Measurements from ENCODE around the gene PIK3C2B.
A peak's percentile ranks its signal among the peaks of the same experiment; 100 is the strongest.

PIK3C2B gene

DNA sequence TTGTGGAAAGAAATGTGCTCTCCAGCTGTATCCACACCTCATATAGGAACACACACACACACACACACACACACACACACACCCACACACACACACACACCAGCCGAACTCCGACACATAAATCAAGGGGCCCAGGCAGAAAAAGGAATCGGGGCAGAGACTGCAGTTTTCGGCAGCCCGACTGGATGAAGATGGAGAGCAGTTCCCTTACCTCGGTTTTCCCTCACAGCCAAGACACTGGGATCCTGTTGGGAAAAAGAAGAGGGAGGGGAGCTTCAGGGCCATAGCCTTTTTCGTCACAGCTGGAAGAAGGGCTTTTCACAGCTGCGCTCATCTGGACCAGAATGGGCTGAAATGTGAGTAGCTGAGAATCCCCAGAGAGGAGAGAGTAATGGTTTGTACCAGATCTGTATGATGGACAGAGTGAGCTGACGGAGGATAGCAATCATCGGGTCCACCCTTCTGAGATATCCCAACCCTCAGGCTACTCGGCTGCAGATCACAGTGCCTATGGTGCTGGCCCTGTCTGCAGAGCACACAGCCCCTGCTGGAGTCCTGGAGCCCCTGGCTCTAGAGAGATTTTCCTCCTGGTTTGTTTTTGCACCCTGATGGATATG, 37.7 kb downstream of the PIK3C2B start:
- no peak for DNase-seq

DNA sequence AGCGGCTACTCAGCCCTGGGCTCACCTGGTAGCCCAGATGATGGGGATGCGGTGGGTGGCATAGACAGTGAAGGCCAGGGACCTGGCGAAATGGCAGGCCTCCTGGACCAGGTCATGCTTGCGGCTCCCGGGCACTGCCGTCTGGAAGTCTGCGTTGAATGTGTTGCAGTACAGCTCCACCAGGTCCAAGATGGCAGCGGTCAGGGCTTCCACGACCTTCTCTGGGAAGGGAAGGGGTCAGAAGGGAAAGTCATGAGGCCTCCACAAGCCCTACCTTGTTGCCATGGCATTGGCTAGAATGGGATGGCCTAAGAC, 38.8 kb downstream of the PIK3C2B start:
- DNase-seq: no peak

DNA sequence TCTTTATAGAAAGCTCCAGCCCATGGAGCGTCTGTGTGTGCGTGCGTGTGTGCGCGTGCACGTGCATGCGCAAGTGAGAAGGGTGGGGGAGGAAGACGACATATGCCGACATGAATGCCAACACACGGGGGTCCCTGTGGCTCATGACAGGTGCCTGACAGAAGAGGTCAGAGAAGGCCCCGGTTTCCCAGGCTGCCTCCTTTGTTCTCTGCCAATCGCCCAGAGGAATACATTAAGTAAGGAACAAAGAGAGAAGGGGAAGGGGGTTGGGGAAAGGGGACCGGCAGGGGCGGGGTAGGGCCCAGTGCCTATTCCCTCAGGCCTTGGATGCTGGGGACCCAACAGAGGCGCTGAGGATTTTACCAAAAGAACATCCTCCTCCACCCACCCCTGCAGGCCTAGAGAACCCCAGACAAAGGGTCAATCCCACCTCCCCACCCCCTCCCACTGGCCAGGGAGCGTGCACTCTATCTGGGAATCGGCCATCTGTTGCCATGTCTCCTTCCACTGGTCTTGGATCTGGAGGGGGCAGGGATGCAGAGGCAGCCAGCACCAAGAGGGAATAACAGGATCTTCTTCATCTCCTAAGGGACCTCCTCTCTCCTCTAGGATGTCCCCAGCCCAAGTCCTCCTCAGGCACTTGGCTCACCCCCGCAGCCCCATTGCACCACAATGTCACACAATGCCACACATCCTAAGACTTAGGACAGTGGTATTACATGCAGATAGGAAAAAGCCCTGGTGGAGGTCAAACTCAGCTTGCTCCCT, 39.4 kb downstream of the PIK3C2B start:
- DNase-seq: no peak

DNA sequence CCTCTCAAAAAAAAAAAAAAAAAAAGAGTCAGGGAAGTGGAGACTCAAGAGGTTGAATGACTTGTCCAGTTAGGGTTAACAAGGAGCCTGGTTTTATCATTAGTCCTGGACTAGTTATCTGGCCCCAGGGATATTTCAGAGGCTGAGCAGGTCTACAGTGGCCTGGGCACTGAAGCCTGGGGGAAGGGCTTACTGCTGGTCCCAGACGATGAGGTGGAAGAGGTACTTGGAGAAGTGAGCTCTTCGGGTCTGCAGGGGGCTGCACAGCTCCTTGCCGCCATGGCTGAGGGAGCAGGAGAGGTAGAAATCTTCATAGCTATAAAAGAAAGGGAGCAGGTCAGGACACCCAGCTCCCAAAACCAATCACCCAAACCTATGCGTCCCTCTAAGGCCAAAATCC, 40.1 kb downstream of the PIK3C2B start:
- DNase-seq: no peak

DNA sequence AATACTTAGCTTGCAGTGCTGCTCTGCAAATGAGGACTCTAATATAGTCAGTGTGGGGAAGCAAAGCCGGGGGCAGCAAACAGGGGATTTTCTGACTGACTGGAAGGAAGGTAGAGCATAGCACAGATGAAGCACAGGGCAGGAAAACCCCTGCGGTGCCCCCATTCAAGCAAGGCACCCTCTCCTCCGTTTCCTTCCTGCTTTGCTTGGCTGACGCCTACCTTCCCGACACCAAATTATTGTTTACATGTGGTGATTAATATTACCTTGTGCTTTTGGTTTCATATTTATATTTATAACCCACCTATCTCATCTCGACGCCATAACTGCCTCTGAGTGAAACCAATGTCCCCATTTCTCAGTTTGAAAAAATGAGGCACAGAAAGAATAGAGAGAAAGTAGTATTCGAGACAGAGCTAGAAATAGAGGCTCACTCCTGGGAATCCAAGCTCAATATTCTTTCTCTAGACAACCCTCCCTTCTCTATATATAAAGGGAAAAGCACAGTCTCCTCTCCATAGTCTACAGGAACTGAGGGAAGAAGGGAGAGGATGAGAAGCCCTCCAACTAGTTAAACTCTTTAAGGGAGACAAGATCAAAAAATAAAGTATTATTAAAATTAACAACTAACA, 41.3 kb downstream of the PIK3C2B start:
- no peak for DNase-seq

DNA sequence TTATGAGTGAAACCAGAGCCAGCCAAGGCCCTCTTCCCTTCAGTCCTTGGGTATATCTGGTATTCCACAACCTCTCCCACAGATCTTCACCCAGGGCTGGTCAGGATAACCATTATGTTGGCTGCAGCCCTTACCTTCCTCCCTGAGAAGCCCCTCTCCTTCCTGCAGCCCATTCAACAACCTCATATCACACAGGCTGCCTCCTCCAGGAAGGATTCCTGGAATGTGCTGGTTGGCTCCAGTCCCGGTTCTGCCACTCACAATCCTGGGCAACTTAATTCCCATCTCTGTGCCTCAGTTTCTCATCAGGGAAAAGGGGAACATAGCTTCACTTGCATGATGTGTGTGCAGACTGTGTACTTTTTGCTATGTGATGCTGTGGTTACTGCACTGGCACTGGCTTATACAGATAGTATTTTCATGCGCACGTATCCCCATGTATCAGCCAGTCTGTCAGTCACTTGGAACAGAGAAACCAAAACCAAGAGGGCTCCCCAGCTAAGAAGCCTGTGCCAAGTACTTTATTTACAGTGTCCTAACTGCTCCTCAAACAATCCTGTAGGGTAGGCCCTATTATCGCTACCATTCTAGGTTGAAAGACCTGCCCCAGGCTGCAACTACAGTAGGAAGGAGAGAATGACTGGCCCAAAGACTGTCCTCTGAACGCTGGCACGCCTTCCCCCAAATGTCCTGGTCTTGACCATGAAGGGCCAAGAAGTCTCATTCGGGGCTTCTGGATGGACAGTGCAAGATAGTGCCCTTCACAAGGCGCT, 43.1 kb downstream of the PIK3C2B start:
- DNase-seq: no peak

DNA sequence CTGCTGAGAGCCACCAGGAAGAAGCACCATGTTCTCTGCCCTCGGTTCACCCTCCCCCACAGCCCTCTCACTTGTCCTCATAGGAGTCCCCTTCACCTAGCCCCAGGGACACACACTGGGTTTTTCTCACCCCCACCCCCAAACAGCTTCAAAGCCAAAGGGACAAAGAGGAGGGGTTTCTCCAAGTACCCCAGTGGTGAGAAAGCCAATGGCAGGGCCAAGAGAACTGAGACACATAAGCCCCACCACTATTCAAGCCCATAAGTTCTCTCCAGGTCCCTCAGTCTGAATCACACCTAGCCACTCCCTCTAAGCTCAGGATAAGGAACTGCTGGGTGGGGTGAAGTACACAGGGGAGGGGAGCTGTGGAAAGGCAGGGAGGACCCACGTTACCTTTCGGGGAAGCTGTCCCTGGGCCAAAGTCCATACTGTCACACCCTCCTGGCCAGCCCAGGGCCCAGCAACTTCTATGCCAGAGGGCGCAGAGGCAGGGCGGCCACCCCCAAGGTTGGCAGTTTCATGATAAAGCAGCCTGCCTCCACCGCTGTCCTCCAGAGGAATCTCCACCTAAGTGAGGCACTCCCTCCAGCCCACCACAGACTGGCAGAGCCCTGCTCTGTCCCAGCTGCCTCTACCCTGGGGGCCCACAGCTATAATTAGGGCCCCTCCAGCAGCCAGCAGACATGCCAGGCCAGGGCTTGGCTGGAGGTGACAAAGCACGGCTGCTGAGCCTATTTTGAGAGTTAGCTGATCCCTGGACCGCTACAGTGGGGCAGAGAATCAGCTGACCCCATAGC, 43.9 kb downstream of the PIK3C2B start:
- DNase-seq: no peak

DNA sequence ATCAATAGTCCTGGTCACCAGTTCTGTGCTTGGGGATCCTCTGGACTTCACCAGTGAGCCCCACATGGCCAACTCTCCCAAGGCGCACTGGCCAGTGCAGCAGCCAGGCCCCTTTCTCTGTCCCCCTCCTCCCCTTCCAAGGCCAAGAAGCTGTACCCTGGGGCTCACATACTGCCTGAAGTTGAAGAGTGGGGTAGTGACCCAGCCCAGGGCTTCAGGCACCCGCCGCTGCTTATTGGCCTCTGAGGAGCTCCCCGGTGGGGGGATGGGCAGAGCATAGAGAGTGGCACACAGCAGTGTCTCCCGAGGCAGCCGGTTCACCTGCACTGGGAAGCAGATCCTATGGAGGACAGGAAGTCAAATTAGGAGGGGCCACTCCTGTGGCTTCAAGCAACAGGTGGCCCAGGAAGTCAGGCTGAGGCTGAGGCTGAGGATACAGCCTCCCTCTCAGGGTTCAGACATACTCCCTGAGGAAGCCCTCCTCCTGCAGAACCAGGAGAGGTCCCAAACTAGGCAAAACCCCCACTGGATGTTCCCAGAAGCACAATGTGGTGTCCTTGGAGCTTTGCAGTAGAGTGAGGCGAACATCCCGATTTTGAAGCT, 44.8 kb downstream of the PIK3C2B start:
- DNase-seq: no peak

DNA sequence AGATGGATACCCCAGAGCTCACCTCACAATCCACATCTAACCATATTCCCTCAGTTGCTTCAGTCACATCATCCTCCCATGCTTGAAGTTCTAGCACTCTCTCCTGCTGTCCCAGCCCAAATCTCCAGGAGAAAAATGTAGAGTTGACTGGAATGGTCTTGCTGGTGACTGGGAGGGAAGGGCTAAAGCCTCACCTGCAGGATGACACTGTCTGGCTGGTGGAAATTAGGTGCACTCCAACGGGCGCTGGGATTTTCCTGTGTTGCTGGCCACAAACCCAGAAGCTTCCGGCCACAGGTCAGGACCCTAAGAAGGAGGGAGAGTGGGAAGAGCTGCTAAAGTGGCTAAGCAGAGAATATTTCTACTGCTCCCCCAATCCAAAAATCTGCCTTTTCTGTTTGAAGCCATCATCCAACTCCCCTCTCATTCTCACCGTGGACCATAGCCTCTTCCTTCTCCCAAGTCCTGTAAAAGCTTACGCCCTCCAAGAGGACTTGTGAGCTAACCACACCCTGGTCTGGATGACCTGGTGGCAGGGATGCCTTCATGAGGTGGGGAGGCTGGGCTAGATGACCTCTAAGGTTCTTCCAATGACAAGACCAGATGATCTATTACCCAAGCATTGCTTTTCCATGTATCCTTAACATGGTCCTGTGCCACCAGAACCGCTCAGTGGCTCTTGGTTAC, 45.5 kb downstream of the PIK3C2B start:
- DNase-seq: no peak

DNA sequence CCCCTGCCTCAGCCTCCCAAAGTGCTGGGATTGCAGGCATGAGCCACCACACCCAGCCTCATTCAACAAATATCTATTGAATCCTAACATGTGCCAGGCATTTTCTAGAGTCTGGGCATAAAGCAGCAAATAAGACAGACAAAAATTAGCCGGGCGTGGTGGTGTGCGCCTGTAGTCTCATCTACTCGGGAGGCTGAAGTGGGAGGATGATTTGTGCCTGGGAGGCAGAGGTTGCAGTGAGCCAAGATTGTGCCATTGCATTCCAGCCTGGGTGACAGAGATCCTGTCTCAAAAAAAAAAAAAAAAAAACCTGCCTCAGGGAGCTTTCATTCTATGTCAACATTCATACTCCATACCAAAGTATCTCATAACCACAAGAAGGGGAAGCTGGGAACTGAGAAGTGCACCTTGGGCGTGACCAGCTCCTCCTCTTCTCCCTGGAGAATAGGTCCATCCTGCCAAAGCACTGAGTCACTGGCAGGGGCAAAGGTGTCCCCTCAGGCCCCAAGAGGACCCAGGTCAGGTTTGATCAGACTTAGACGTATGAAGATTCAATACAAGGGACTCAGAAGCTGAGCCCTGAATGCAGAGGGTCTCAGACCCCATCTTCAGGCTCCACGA, 46.2 kb downstream of the PIK3C2B start:
- DNase-seq: no peak

DNA sequence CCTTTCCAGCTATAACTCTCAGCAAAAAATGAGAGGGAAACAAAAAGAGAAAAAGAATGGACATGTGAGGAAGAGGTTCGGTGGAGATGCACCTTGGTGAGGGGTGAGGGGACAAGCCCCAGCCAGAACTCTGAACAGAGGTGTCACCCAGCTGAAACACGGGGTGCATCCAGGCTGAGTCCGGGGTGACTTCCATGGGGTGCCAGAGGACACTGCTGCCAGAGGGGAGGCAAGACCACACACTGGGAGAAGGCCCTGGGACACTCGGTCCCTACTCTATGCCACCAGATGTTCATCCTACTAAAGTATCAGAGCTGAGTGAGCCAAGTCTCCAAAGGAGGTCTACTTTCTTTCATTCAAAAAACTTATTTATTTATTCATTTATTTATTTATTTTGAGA, 46.9 kb downstream of the PIK3C2B start:
- no peak for DNase-seq

DNA sequence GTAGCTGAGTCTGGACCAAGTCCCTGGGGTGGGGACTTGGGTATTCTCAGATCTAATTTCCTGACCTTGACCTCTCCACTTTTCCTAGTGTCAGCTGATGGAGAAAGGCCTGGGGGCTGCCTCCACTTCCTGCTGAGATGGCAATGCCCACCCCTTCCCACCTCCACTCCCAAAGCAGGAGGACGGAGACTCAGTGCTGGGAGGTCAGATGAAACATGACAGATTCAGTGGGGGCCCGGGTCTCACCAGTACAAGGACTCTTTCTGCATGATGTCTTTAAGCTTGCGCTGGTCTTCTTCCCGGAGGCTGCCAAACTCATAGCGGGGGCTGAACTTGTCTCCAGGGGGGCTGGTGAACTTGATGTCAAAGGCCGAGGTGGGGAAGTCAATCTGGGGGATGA, 47.4 kb downstream of the PIK3C2B start:
- no peak for DNase-seq

DNA sequence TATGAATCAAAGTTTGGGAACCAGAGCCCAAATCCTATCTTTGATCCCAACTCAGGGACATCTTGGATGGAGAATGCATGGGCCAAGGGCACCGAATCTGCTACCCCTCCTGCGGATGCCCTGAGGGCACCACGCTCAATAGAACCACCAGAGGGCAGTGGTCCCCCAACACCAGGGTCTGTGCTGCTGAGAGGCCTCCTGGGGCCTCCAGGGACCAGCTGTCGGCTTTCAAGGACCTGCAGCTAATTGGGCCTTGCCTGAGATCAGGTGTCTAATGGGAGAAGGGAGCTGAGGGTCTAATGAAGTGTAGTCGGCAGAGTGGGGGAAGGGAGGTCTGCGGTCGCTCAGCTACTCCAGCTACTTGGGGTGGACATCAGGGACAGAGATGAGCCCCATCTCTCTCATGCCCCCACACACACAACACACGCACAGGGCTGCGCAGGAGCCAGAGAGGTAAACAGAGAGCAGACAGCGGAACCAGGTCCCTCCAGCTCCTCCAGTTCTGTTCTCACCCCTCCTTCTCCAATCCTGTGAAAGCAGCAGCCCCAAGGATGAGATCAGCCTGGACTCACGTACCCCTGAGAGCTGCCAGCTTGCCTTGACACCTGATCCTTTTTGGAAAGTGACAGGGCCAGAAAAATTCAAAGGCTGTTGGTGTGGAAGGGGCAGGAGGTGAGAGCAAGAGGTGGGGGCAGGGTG, 48.0 kb downstream of the PIK3C2B start:
- peak; percentile 82 for DNase-seq

DNA sequence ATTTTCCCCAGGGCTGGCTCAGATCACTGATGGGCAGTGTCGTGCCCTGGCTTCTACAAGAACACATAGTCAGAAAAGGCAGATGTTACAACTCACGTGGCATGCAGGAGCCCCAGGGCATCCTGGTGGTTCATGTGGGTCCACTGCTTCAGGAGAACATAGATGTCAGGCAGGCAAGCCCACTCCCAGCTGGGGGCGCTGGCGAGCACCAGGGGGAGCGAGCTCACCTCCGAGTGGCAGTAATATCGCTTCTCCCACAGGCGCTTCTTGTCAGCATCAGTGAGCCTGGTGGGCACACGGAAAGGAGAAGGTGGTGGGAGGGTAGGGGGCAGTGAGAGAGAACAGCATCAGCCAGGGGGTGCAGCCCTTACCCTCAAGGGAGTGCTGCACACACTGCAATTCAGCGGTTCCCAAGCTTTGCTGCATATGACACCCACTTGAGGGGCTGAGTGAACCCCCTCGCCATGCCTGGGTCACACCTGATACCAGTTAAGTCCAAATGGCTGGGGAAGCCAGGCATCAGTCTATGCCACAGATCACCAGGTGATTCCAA, 48.7 kb downstream of the PIK3C2B start:
- DNase-seq: no peak

Data from kidney glomerular epithelial cell (primary cell).